HG03280 (cell line): ENCODE data around the gene SNX4.

ENCODE experiments used
- ATAC-seq: cut with Tn5 transposase; IDR thresholded peaks from one replicate; pipeline ENCODE4 v1.9.1; 2021; ENCODE audit warnings: mild to moderate bottlenecking, moderate library complexity; ENCODE audit not compliant: unreplicated experiment

SNX4 gene

DNA sequence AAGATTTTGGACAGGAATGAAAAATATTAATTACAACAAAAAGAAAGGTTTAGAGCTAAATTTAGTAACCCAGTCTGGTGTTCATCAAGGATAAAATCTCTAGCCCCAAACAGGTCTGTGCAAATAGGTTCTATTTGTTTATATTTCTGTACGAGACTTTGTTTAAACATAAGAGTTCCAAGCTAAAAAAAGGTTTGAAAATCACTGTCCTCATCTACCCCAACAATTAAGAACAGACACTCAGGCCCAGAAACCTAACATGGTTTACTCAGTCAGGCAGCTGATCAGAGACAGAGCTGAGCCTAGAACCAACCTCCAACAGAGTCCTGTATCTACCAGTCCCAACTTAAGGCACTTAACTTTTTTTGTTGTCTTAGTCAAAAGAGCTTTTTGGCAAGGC is 49.3 kb downstream of the SNX4 start:
- ATAC-seq = no peak

DNA sequence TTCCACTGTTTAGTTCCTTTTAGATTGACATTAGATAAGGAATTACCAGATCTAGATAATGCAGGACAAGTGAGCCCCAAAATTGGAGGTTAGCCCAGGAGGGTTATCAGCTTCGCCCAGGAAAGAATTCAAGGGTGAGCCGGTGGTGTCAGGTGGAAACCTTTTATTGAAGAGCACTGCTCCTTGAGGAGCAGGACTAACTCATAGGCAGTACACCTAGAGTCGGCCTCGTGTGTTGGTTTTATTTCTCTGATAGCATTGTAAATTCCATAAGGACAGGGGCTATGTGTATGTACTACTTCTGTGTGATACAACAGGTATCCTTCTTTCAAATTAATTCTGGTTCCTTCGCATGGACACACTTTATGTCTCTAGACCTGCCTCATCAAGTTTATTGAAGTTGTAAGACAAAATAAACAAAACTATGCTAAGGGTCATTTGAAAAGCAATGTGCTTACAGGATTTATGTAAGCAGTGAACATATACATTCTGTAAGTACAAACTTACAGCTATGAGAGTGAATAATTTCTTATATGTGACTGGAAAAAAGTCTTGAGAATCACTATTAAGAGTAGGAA is 57.2 kb downstream of the SNX4 start:
- ATAC-seq = no peak

DNA sequence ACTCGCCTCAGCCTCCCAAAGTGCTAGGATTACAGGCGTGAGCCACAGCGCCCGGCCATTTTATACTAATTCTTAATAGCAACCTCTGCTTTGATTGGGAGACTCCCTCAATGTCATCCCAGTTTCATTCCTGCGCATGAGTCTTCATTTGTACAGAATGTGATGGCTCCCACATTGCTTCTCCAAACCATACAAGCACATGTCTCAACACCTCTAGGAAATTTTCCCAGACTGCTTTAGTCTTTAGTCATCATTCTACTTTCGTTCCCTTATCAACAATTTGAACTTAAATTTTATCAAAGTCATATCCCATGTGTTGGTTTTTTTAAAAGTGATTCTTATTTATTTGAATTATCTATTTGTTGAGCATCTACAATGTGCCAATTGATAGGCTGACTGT is 58.1 kb downstream of the SNX4 start:
- no peak for ATAC-seq

DNA sequence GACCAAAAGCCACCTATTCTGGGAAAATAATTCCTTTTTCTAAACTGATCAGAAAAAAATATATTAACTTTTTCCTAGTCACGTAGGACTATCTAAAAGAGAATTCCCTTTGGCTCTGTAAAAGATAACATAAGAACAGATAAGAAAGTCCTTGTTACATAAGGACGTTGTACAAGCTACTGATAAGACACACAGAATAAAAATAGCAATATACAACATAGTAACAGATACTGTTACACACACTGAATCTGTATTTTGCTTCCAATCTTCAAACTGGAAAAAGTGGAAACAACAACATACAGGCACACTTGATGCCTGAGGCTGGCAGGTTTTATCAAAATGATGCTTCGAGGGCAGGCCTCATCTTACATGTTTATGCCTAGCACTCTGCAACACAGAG is 59.8 kb downstream of the SNX4 start:
- ATAC-seq = no peak

DNA sequence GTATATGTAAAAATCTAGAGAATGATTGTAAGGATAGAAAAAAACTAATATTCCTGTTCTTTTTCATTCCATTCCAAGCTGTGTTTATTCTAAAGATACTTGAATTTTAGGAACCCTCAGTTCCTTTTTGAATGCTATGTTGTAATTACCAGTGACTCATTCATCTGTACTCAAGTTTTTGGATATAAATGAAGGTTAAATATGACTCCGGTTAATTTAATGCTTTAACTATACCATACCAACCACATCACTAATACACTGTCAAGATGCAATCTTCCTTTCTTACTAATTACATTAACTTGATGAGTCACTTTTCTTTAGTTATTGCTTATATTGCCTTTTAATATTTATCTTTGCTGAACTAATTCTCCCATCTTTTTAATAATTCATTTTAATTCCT is 76.1 kb downstream of the SNX4 start:
- no peak for ATAC-seq

DNA sequence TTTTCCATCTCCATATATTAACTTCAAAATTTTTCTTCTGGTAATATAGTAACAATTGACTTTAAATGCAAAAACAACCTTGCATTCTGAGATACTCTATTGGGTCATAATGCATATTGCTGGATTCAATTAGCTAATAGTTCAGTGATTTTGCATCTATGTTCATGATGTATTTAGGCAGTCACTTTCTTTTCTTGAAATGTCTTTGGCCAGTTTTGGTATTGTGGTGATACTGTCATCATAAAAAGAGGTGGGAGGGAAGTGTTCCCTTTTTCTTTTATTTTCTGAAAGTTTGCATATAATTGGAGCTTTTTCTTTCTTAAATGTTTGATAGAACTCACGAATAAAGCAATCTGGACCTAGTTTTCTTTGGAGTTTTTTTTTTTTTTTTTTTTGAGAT is 77.5 kb downstream of the SNX4 start:
- ATAC-seq = no peak

DNA sequence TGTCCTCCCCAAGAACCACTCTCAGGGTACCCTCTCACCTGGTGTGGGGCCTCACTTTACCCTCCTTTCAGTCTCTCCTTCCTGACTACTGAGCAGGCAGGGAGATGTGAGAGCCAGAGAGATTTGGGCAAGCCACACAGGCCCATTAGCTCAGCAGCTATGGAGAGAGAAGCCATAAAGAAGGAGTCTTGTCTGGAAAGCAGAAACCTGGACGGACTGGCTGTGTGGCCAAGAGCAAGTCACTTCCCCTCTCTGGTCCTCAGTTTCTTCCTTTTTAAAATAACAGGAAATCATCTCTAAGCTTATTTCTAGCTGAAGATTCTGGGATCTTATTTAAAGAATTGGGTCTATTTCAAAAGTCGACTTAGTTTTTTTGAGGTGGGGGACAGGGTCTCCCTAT is 79.0 kb downstream of the SNX4 start:
- no peak for ATAC-seq

DNA sequence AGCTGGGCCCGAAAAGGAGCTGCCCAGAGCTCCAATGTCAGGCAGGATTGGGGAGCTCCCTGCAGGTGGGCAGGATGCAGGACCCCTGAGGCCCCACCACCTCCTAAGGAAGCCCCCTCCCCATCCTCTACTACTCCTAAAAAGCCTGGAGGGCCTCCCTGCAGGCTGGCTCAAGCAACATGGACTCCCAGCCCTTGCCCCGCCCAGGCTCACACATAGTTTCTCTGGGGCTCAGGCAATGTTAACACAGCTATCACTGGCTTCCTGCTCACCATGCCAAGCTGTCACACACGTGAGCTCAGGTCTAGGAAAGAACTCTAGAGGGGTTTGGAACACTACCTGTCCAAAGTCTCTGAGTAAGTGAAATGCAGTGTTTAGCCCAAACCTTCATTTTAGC is 79.4 kb downstream of the SNX4 start:
- ATAC-seq = no peak

DNA sequence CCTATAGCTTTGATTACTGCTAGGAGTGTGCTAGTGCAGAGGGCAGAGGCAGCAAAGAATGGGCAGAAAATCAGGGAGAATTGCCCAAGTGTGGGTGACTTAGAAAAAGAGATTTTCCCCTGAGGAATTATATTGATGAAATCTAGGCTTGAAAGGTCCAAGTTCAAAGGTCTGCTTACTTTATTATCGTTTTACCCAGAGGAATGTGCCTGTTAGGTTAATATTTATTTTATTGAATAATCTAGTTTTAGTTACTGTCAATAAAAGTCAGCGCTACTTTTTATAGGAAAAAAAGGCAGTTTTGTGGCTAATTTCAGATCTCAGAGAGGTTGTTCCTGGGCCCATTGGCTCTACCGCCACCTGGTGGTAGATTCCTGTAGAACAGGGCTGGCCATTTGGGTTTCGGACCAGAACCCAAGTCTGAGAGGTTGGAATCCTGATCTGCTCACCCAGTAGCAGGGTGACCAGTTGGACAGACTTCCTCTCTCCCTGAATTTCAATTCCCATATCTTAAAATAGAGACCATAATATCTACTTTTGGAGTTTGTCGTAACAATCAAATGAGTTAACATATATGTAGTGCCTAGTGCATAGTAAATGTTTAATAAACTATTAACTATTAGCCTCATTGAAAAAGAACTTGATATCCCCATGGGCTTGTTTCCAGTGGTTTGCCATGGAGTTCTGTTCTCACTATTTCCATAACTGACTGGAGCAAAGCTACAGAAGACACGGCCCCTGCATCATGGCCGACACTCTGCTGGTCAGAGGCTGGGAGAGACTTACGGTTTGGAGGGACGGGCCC is 82.2 kb downstream of the SNX4 start:
- no peak for ATAC-seq

DNA sequence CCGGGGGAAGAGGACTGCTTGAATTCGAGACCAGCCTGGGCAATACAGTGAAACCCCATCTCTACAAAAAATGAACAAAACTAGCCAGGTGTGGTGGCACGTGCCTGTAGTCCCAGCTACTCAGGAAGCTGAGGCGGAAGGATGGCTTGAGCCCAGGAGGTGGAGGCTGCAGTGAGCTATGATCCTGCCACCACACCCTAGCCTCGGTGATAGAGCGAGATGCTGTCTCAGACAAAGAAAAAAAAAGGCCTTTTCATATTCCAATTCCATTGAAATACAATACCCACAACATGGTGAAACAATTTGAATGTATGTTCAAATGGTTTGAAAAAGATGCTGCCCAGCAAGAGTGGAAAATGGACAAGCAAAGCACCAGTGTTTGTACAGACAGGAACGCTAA is 83.1 kb downstream of the SNX4 start:
- ATAC-seq = no peak

DNA sequence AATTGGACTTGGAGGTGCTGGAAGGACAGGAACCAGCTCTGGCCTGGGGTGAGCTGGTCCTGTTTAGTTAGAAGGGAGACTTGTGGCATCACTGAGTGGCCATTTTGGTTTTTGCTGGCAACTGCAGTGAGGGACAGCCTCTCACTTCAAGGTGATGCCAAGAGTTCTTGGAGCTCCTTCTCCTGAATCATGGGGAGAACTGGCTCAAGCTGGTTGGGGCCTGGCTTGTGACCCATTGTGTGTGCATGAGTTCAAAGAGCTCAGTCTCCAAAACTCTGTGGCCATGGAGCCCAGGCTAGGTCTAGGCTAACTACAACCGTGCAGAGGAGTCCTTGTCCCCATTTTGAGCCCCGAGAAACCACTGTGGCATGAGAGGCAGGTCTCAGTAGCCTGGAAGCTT is 84.8 kb downstream of the SNX4 start:
- no peak for ATAC-seq

DNA sequence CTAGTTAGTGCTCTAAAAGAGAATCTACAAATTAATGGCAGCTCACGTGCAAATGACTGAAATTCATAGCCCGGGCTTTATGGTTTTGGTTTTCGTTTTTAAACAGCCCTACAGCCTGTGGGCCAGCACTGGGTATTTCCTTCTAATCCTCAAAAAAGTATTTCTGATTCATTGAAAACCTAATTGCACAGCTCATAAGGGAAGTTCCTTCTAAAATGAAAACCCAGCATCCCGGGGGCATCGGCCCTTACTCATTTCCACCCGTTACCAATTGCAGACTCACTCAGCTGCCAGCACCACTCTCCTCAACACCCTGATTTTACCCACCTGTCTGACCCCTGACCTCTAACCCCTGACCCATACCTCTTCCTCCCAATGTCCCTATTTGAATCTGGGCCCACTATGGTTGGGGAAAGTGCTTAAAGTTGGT is 85.4 kb downstream of the SNX4 start:
- no peak for ATAC-seq

DNA sequence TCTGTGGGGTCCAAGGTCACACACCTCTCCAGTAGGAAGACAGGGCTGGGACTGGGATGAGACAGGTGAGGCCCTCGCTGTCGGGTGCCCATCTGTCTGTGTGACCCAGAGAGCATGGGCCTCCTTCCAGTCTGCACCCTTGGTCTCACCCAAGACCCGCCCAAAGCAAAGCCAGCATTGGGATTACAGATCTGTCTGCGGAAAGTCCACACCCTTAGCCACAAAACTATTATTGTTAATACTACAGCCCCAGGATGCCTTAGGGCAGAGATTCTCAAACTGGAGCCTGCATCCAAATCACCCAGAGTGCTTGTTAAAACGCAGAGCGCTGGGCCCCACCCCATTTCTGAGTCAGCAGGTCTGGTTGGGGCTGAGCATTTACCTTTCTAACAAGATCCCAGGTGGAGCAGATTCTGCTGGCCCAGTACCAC is 86.4 kb downstream of the SNX4 start:
- no peak for ATAC-seq

DNA sequence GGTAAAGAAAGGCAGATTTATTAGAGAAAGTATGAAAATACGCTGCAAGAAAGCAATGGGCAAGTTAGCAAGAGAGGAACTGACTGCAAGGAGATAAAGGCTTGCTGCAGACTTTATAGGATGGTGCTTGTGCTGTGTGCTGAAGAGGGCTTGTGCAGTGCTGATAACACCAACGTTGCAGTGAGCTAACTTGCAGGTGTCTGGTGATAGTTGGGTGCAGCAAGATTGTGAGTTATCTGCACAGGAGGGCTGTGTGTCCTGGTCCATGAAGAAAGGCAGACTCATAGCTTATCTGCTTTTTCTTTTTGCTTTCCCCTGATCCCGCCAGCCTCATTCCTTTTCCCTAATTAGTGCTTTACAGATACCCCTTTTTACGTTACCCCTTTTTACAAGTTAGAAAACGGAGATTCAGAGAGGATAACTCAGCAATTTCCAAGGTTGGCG is 86.9 kb downstream of the SNX4 start:
- ATAC-seq = no peak

DNA sequence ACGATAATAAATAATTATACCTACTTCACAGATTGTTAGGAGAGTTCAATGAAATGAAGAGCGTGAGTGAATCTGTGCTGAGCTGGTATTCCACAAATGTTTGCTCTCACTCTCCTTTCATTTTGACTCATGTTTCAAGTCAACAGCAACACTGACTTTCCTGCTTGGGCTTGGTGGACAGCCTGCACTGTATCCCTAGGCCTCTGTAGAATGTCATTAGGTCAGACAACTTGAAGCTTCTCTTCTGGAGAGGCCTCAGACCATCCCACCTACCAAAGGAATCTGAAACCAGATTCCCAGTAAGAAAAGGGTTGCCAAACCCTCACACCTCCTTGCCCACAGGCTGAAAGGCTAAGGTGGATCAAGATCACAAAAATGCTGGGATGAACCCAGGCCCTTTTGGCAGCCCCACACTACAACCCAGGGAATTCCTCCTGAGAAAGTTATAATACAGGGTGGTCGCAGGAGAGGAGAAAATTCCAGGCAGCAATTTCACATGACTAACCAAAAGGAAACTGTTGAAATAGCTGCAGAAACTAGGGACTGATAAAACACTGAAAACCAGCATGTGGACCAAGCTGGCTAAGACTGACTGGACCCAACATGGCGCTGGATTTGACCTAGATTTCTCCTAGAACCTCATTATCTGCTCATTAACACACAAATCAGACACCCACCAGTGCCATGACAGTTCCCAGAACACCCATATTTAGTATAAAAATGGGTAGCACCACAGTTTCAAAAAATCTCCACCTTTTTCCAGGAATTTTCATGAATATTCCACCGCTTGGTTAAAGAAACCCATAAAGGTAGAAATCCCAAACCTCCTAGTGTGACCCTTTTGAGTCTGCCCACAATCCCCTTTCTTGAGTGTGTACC is 87.9 kb downstream of the SNX4 start:
- no peak for ATAC-seq

DNA sequence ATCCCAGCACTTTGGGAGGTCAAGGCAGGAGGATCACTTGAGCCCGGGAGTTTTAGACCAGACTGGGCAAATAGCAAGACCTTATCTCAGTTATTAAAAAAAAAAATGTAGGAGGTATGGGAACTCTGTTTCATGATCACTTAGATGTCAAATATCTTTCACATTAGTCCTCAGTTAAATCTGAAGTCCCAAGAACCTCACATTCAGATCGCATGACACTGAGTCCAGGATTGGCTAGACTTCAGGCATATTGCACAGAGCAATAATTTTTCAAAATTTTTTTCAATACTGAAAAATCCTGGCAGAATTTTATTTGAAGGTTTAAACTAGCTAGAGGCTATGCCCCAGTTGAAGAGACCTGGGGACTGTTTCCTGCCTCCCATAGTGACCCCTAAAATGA is 88.6 kb downstream of the SNX4 start:
- no peak for ATAC-seq

DNA sequence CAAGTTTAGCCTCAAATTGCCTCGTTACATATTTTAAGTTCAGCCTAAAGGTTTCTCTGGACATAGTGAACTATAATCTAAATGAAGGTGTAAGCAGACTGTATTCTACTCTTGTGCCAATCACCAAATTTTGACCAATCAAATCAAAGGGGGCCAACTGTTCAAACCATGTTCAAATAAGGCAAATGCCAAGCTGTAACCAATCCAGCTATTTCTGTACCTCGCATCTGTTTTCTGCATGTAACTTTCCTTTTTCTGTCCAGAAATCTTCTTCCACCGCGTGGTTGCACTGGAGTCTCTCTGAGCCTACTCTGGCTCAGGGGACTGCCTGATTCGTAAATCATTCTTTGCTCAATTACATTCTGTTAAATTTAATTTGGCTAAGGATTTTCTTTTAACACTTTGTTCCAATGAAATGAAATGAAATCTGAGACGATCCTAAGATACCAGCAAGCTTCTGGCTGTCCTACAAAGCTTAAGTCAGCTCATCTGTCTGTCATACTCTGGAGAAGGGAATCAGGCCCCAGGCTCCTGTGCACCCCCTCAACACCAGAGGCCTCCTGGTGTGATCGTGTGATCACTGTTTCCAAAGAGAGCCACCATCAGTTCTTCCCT is 91.7 kb downstream of the SNX4 start:
- ATAC-seq = no peak

DNA sequence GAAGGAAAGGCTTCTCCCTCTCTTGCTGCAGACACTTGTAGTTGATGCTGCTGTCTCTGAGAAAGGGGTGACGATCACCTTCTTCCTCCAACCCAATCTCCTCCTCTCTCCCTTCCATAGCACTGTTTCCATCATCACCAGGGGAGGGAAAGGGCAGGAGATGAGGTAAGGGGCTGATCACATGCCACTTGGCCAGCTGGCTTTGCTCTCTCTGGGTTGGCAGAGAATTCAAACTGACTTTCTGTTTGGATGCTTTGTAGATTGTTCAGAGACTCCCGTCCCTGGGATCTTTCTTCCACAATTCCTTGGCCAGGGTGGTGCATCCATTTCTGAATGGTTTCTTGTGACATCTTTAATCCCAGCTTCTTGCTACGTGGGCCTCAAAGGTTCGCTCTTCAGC is 101.7 kb downstream of the SNX4 start:
- no peak for ATAC-seq

DNA sequence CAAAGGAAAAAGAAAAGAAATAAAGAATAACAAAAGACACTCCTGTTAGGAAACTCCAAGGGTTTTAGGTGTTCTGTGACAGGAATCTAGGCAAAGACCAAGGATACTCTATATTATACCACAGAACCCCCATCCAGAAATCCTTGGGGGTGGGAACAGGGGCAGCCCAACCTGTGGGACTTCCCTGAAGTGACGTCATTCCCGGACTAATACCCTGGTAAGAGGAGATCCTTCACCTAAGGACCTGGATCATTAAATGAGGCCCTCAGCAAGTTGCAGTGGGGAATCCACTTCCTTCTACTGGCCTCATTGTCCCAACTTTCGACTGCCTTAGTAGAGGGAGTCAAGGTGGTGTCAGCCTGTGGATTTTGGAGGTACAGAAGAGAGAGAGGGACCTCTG is 103.8 kb downstream of the SNX4 start:
- ATAC-seq = no peak

DNA sequence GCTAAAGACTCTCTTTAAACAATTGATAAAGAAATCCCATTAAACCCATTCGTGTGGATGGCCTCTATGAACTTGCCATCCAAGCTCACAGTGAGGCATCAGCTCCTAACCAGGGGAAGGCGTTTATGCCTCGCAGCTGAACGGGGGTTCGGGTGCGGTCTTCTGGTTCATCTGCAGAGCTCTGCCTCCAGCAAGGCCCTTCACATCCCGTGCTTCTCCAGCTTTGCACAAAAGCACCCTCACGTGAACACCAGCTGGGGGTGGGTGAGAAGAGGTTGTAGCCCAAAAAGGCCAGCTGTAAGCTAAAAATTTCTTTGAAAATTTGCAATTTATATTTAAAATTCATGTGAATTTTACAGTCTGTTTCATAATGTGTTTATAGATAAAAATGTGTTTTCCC is 105.3 kb downstream of the SNX4 start:
- no peak for ATAC-seq

DNA sequence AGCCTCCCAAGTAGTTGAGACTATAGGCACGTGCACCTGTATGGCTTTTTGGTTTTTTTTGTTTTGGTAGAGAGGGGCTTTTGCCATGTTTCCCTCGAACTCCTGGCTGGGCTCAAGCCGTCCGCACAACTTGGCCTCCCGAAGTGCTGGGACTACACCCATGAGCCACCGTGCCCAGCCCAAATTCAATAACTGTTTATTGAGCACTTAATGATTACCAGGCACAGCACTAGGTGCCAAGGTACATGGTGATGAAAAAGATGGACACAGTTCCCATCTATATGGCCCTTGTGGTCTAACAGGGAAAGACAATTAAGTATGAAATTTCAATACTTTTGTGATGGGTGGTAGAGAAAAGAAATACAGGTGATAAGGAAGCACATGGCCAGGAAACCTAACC is 109.1 kb downstream of the SNX4 start:
- ATAC-seq = no peak
